Endothelial cell of umbilical vein (primary cell): ENCODE data around the gene GGA3. TPM values are rescaled to one million over a fixed set of nuclear protein-coding genes. Genes with fewer than 3 reads are reported as not detected.

ENCODE experiments used
- BruUV-seq: library from RNA; stranded (reverse); fragments of 400-500 nt; replicated peaks from 2 replicates; lab custom pipeline; 2021; lab: Mats Ljungman, UMichigan
- CTCF ChIA-PET: fragments of 300-600, 350-600 bp; sonication (Branson Sonifier 250); formaldehyde crosslinking; loops from one replicate; lab custom pipeline; 2021; ENCODE audit warnings: antibody characterized with exemption, inconsistent platforms; lab: Charles Lee
- POLR2A ChIA-PET: fragments of 300-600, 350-600 bp; sonication (Branson Sonifier 250); formaldehyde crosslinking; loops from one replicate; lab custom pipeline; 2021; ENCODE audit warnings: antibody characterized with exemption, inconsistent platforms; lab: Charles Lee
- DNase-seq: peaks from one replicate; pipeline ENCODE4 v3.0.0-alpha.2; 2011; ENCODE audit warnings: low read depth, low spot score
- FAIRE-seq: peaks from 2 replicates; lab custom pipeline; 2011; peaks lifted over from hg19 to GRCh38; lab: Jason Lieb, UNC
- H2AFZ ChIP-seq: 2 replicates; pipeline ENCODE4 v1.6.0; 2012; ENCODE audit warnings: low read depth, low read length, control low read depth, inconsistent platforms
- H3K27ac ChIP-seq: 2 replicates; pipeline ENCODE4 v1.5.1; 2011; ENCODE audit warnings: low read depth, mild to moderate bottlenecking, control low read depth, low read length, moderate library complexity; ENCODE audit not compliant: insufficient read depth
- H3K27me3 ChIP-seq, 2 experiments: 2 replicates each; pipeline versions ENCODE4 v1.6.0 to v1.6.1; 2011; ENCODE audit warnings: low read length in 2 of 2, mixed read lengths in 1 of 2; ENCODE audit not compliant: control insufficient read depth in 2 of 2, insufficient read depth in 2 of 2
- H3K36me3 ChIP-seq, 2 experiments: 2 replicates in 1 of 2; 3 replicates in 1 of 2; pipeline ENCODE4 v1.5.1; 2011; ENCODE audit warnings: low read length in 2 of 2, mild to moderate bottlenecking in 1 of 2, moderate library complexity in 1 of 2; ENCODE audit not compliant: control insufficient read depth in 2 of 2, insufficient read depth in 2 of 2; ENCODE audit errors: extremely low read depth in 1 of 2
- H3K4me1 ChIP-seq: 3 replicates; pipeline ENCODE4 v1.5.1; 2011; ENCODE audit warnings: mild to moderate bottlenecking, low read length; ENCODE audit not compliant: control insufficient read depth, insufficient read depth; ENCODE audit errors: extremely low read depth
- H3K4me2 ChIP-seq: 2 replicates; pipeline ENCODE4 v1.6.1; 2011; ENCODE audit warnings: low read length, control low read depth, mixed read lengths; ENCODE audit not compliant: insufficient read depth
- H3K4me3 ChIP-seq, 3 experiments: fragments of 200-600 bp in 1 of 3; sonication (generic), shearing (Covaris generic) in 1 of 3; replicated peaks in 1 of 3; 2 replicates each; pipeline ENCODE4 v1.5.1; 2011 to 2016; ENCODE audit warnings: control low read depth in 3 of 3, low read length in 3 of 3, mild to moderate bottlenecking in 2 of 3, inconsistent platforms in 1 of 3, low read depth in 1 of 3, moderate library complexity in 1 of 3; ENCODE audit not compliant: insufficient read depth in 1 of 3
- H3K79me2 ChIP-seq: 2 replicates; pipeline ENCODE4 v1.6.0; 2012; ENCODE audit warnings: low read length, inconsistent platforms; ENCODE audit not compliant: control insufficient read depth, insufficient read depth
- H3K9ac ChIP-seq: replicated peaks from 2 replicates; pipeline ENCODE3; 2011; ENCODE audit warnings: low read length, control low read depth; ENCODE audit not compliant: insufficient read depth; ENCODE audit errors: extremely low read depth
- H3K9me1 ChIP-seq: replicated peaks from 3 replicates; pipeline ENCODE4 v1.6.0; 2011; ENCODE audit warnings: mild to moderate bottlenecking, low read length; ENCODE audit not compliant: control insufficient read depth, insufficient read depth; ENCODE audit errors: extremely low read depth
- H3K9me3 ChIP-seq: replicated peaks from 2 replicates; pipeline ENCODE4 v1.5.1; 2012; ENCODE audit warnings: low read length, inconsistent platforms; ENCODE audit not compliant: control insufficient read depth, insufficient read depth
- H4K20me1 ChIP-seq: replicated peaks from 2 replicates; pipeline ENCODE3; 2011; ENCODE audit warnings: mild to moderate bottlenecking, low read length; ENCODE audit not compliant: control insufficient read depth, insufficient read depth; ENCODE audit errors: extremely low read depth
- FOS ChIP-seq: IDR thresholded peaks from 2 replicates; pipeline ENCODE4 v1.6.1; 2011; ENCODE audit warnings: mild to moderate bottlenecking, low read length, moderate library complexity, borderline replicate concordance; ENCODE audit not compliant: insufficient read depth
- GATA2 ChIP-seq: IDR thresholded peaks from 2 replicates; pipeline ENCODE4 v1.7.0; 2011; ENCODE audit warnings: low read depth, mild to moderate bottlenecking, moderate library complexity, mixed read lengths, low read length; ENCODE audit not compliant: insufficient read length, insufficient read depth
- JUN ChIP-seq: IDR thresholded peaks from 2 replicates; pipeline ENCODE4 v1.6.1; 2011; ENCODE audit warnings: borderline replicate concordance, low read depth; ENCODE audit not compliant: insufficient read length, insufficient read depth
- MYC ChIP-seq: IDR thresholded peaks from one replicate; pipeline ENCODE4 v1.6.1; 2011; ENCODE audit warnings: mild to moderate bottlenecking, low read depth, low read length
- POLR2A ChIP-seq: IDR thresholded peaks from 2 replicates; pipeline ENCODE4 v1.6.1; 2012; ENCODE audit warnings: low read depth, mild to moderate bottlenecking, control low read depth, low read length
- POLR2AphosphoS5 ChIP-seq: IDR thresholded peaks from 2 replicates; pipeline ENCODE4 v1.6.1; 2012; ENCODE audit warnings: low read depth, mild to moderate bottlenecking, control low read depth, low read length, moderate library complexity; ENCODE audit not compliant: insufficient read depth
- dilution Hi-C: fragments of 300-500 bp; cut with MboI; formaldehyde crosslinking; loops from one replicate; pipeline ENCODE4 v1.15.0; 2019; ENCODE audit warnings: low sequenced_read_pairs; ENCODE audit not compliant: extremely low pct_ligation_motif_present
- intact Hi-C: fragments of 100-400 bp; cut with micrococcal nuclease; formaldehyde crosslinking; loops from one replicate; pipeline ENCODE4 v1.10.0; 2022
- polyA plus RNA-seq, 4 experiments: library from polyadenylated mRNA; depleted of rRNA in 3 of 4; stranded (reverse) in 3 of 4; unstranded in 1 of 4; fragments of >200 nt; gene quantifications; 2 replicates each; pipeline versions ENCODE4 v1.2.1 to v1.2.3, GENCODE V29; 2011 to 2012; ENCODE audit warnings: missing spikeins in 1 of 4
- total RNA-seq: library from RNA; stranded (reverse); gene quantifications from 2 replicates; pipeline ENCODE4 v1.2.3, GENCODE V29; 2021
- TF ChIP-seq, protein P1 (sequence below), 2 donors: IDR thresholded peaks; 1 replicate in 1 of 2; 2 replicates in 1 of 2; pipeline ENCODE4 v1.5.1; 2011; ENCODE audit warnings: low read length in 2 of 2, mild to moderate bottlenecking in 2 of 2, moderate library complexity in 2 of 2, control low read depth in 1 of 2, inconsistent platforms in 1 of 2, low read depth in 1 of 2; ENCODE audit not compliant: insufficient read depth in 1 of 2; ENCODE audit errors: extremely low read depth in 1 of 2
- TF ChIP-seq, protein P2 (sequence below): IDR thresholded peaks from 2 replicates; pipeline ENCODE4 v1.6.1; 2011; ENCODE audit not compliant: insufficient read depth, insufficient read length

The GGA3 gene
- total and polyA plus RNA-seq, 2 donors (not counting 3 experiments of a cell fraction or from before 2014, with no cell fraction given): 41.2 to 62.9 TPM

DNA sequence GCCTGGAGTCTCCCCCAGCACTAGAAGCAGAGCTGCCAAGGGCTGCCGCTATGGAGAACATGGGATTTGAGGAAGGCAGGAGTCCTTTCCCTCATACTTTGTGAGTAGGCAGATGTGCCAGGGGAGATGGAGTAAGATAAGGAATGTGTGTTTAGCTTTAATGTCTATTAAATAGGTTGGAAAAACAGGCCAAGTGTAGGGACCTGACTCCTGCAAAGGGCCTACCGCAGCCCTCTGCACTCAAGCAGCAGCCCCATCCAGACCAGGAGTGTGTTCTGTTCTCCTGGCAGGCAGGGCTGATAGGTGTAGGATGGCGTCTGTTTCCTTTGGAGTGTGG lies 11.4 kb upstream of the GGA3 start:
- no peak for FAIRE-seq
- H3K36me3 ChIP-seq: no peaks in the 10 kb centered on the region
- H3K27ac ChIP-seq: no peak overlapping the region
- intact Hi-C loops: no loop called here
- H3K79me2 ChIP-seq: no peaks in the 10 kb centered on the region
- H3K4me1 ChIP-seq: peaks cover 19% of the 10 kb centered on the region
- ChIA-PET POLR2A (no interaction called here), CTCF (interaction anchor here (1.3 to 4.1 kb wide), 2 partner anchors 11 to 146 kb away, joined by 3 to 80 read pairs; partner anchors contain the start of genes GGA3 and MRPS7)
- H3K4me2 ChIP-seq: no peak overlapping the region
- H3K4me3 ChIP-seq: no peak overlapping the region
- no peak overlapping the region for H3K9ac ChIP-seq
- H3K9me1 ChIP-seq: no peaks in the 10 kb centered on the region
- DNase-seq: no peak
- TF ChIP-seq FOS (no peak), MYC (no peak), POLR2AphosphoS5 (no peak), JUN (no peak), GATA2 (no peak), POLR2A (no peak)
- TF ChIP-seq, protein P1, sequence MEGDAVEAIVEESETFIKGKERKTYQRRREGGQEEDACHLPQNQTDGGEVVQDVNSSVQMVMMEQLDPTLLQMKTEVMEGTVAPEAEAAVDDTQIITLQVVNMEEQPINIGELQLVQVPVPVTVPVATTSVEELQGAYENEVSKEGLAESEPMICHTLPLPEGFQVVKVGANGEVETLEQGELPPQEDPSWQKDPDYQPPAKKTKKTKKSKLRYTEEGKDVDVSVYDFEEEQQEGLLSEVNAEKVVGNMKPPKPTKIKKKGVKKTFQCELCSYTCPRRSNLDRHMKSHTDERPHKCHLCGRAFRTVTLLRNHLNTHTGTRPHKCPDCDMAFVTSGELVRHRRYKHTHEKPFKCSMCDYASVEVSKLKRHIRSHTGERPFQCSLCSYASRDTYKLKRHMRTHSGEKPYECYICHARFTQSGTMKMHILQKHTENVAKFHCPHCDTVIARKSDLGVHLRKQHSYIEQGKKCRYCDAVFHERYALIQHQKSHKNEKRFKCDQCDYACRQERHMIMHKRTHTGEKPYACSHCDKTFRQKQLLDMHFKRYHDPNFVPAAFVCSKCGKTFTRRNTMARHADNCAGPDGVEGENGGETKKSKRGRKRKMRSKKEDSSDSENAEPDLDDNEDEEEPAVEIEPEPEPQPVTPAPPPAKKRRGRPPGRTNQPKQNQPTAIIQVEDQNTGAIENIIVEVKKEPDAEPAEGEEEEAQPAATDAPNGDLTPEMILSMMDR (IDR thresholded peaks at IDR 0.05; ENCODE audit: extremely low read depth in 1 of 2, insufficient read depth in 1 of 2, low read depth in 1 of 2, low read length in 2 of 2): no peak
- TF ChIP-seq, protein P2, sequence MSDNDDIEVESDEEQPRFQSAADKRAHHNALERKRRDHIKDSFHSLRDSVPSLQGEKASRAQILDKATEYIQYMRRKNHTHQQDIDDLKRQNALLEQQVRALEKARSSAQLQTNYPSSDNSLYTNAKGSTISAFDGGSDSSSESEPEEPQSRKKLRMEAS: no peak
- no peaks in the 10 kb centered on the region for H4K20me1 ChIP-seq
- dilution Hi-C loops: no loop called here
- H3K9me3 ChIP-seq: no peaks in the 10 kb centered on the region
- BruUV-seq: no TSS peak
- H3K27me3 ChIP-seq: no peaks in the 10 kb centered on the region
- H2AFZ ChIP-seq: no peak overlapping the region
